ENCODE results near the gene EDDM3A. TPM values are rescaled to one million over a fixed set of nuclear protein-coding genes. Genes with fewer than 3 reads are reported as not detected.
"Not testable (repeated sequence)": the region's sequence is repeated elsewhere in the genome, so short reads cannot be mapped to it uniquely, and the experiment has no call there.

EDDM3A gene
- total RNA-seq, 4 donors from 2014 or later, result not detected

DNA sequence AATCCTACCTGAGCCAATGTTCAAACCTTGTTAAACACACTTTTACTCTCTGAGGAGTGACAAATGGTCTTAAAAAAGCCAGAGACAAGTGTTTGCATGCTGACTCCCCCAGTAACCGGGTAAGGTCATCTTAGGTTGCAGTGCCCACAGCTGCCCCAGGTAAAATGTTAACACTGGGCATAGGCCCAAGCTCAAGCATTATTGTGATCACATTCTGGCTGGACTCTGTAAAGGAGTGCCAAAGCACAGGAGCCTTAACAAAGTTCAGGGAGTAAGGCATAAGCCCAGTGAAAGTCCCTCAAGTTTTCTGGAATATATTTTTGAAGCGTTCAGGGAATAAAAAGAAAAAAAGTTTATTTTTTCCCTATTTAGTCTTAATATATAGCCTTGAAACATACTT lies 8.6 kb downstream of the EDDM3A start:
- intact Hi-C loops (cut with DNase I), result no loop called here
- 57 to 64% methylated on average over 2 of the region's 2 CpGs for WGBS, 2 donors
- TF ChIP-seq, protein P1, sequence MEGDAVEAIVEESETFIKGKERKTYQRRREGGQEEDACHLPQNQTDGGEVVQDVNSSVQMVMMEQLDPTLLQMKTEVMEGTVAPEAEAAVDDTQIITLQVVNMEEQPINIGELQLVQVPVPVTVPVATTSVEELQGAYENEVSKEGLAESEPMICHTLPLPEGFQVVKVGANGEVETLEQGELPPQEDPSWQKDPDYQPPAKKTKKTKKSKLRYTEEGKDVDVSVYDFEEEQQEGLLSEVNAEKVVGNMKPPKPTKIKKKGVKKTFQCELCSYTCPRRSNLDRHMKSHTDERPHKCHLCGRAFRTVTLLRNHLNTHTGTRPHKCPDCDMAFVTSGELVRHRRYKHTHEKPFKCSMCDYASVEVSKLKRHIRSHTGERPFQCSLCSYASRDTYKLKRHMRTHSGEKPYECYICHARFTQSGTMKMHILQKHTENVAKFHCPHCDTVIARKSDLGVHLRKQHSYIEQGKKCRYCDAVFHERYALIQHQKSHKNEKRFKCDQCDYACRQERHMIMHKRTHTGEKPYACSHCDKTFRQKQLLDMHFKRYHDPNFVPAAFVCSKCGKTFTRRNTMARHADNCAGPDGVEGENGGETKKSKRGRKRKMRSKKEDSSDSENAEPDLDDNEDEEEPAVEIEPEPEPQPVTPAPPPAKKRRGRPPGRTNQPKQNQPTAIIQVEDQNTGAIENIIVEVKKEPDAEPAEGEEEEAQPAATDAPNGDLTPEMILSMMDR (IDR thresholded peaks at IDR 0.05), result no peak
- no peak for TF ChIP-seq POLR2A (IDR thresholded peaks at IDR 0.05)
- peak; percentile 17 to 18 for DNase-seq
- Histone ChIP-seq H3K36me3 (no peaks in the 10 kb centered on the region), H3K4me1 (peaks cover 3 to 8% of the 10 kb centered on the region in 2 donors), H3K9me3 (no peaks in the 10 kb centered on the region), H3K27ac (no peak overlapping the region), H3K4me3 (replicated peaks in 1 of 3) (no peak overlapping the region), H3K27me3 (no peaks in the 10 kb centered on the region)

DNA sequence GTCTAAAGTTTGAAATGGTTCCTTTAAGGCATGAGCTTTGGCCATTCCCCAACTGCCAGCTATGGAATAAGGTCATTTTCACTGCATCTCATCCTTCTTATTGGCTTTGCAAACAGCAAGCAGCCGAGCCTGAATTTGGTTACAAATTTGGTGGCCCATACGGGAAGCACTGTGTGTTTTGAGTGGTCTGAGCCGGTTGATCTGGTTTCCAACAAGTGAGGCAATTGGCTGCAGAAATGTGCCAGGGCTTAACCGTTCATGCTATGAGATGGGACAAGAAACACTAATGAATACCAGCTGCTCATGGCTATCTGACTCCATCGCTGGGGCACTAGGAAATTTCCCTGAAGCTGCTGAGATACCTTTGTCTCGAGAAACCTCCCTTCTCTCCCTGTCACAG lies 9.3 kb downstream of the EDDM3A start:
- DNase-seq, result peak; percentile 21 to 35
- intact Hi-C loops (cut with DNase I), result no loop called here
- no peaks in the 10 kb centered on the region for H3K36me3 ChIP-seq
- H3K4me1 ChIP-seq, result peaks cover 3 to 8% of the 10 kb centered on the region in 2 donors
- TF ChIP-seq, protein P1 (IDR thresholded peaks at IDR 0.05), result no peak
- no peak for TF ChIP-seq POLR2A (IDR thresholded peaks at IDR 0.05)
- 38 to 45% methylated on average over 6 of the region's 6 CpGs for WGBS, 2 donors
- H3K4me3 ChIP-seq (replicated peaks in 1 of 3), result no peak overlapping the region
- H3K9me3 ChIP-seq, result no peaks in the 10 kb centered on the region
- H3K27ac ChIP-seq, result no peak overlapping the region
- no peaks in the 10 kb centered on the region for H3K27me3 ChIP-seq

DNA sequence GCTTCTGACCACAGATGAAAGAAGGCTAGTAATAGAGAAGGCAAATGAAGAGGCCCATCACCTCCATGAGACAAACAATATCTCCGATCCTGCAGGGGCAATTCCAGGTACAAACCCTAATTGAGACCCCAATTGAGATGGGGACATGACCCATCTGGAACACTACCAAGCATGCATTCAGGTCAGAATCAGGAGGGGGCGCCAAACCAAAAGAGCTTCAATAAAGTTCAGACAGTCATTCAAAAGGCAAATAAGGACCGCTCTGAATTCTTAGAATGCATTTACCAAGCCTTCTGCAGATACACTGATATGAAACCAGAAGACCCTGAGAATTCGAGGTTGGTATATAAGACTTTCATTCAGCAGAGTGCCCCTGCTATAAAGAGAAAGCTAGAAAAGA lies 12.3 kb downstream of the EDDM3A start:
- Histone ChIP-seq H3K27ac (no peak overlapping the region), H3K4me1 (peaks cover 3 to 8% of the 10 kb centered on the region in 2 donors), H3K27me3 (no peaks in the 10 kb centered on the region), H3K36me3 (no peaks in the 10 kb centered on the region), H3K4me3 (replicated peaks in 1 of 3) (no peak overlapping the region), H3K9me3 (no peaks in the 10 kb centered on the region)
- 53 to 70% methylated on average over 4 of the region's 4 CpGs for WGBS, 2 donors
- no peak for TF ChIP-seq POLR2A (IDR thresholded peaks at IDR 0.05)
- TF ChIP-seq, protein P1 (IDR thresholded peaks at IDR 0.05), result peak in 1 of 6 experiments; percentile 17
- intact Hi-C loops (cut with DNase I), result no loop called here
- DNase-seq, result no peak

DNA sequence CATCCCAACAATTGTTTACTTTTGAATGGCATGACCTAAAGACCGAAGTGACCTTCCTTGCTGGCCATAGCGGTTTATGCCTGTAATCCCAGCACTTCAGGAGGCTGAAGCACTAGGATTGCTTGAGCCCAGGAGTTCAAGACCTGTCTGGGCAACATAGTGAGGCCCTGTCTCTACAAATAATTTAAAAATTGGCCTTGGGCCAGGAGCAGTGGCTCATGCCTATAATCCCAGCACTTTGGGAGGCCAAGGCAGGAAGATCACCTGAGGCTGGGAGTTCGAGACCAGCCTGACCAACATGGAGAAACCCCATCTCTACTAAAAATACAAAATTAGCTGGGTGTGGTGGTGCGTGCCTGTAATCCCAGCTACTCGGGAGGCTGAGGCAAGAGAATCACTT lies 13.8 kb downstream of the EDDM3A start:
- H3K27ac ChIP-seq; intact Hi-C loops (cut with DNase I); H3K4me1 ChIP-seq; H3K9me3 ChIP-seq; DNase-seq; H3K4me3 ChIP-seq (replicated peaks in 1 of 3); H3K36me3 ChIP-seq; H3K27me3 ChIP-seq: not testable (repeated sequence)
- 84 to 97% methylated on average over 5 of the region's 5 CpGs for WGBS, 2 donors

DNA sequence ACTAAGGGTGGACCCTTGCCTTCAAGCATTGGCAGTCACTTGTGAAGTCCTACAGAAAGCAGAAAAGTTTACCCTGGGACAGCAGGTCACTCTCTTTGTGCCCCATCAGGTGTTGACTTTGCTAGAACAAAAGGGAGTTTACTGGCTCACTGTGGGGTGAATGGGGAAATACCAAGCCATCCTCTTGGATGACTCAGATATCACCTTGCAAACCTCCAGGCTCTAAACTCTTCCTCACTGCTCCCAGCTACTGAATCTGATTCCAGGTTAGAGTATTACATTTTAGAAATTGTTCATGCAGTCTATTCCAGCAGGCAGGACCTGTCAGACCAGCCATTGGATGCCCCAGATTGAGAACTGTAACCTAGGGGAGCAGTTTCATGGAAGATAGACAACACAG lies 15.3 kb downstream of the EDDM3A start:
- Histone ChIP-seq H3K9me3 (no peaks in the 10 kb centered on the region), H3K4me1 (no peaks in the 10 kb centered on the region), H3K36me3 (no peaks in the 10 kb centered on the region), H3K27me3 (no peaks in the 10 kb centered on the region), H3K4me3 (replicated peaks in 1 of 3) (no peak overlapping the region), H3K27ac (no peak overlapping the region)
- no peak for DNase-seq
- TF ChIP-seq, protein P1 (IDR thresholded peaks at IDR 0.05), result no peak
- TF ChIP-seq POLR2A (IDR thresholded peaks at IDR 0.05), result no peak
- intact Hi-C loops (cut with DNase I), result no loop called here

DNA sequence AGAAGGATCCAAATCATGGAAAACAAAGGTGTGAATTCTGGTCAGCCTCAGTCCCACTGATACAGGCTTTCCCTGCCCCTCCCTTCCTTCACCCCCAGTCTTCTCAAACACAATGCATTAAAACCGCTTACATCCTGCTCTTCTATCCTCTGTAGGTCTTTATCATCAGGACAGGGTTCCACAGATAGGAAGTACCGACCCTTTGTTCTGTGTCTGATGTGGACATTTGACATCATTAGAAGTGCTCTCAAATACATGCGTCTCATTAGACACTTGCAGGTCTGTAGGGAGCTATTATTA lies 22.9 kb downstream of the EDDM3A start:
- Histone ChIP-seq H3K4me3 (replicated peaks in 1 of 3) (no peak overlapping the region), H3K27ac (no peak overlapping the region), H3K4me1 (no peaks in the 10 kb centered on the region), H3K27me3 (no peaks in the 10 kb centered on the region), H3K9me3 (no peaks in the 10 kb centered on the region), H3K36me3 (no peaks in the 10 kb centered on the region)
- intact Hi-C loops (cut with DNase I), result no loop called here
- 53 to 86% methylated on average over 3 of the region's 3 CpGs for WGBS, 2 donors
- no peak for DNase-seq
- TF ChIP-seq, protein P1 (IDR thresholded peaks at IDR 0.05), result no peak
- no peak for TF ChIP-seq POLR2A (IDR thresholded peaks at IDR 0.05)
